Smooth muscle cell (in vitro differentiated cells): ENCODE data around the gene SLC7A7. TPM values are rescaled to one million over a fixed set of nuclear protein-coding genes. Genes with fewer than 3 reads are reported as not detected.
A peak's percentile ranks its signal among the peaks of the same experiment; 100 is the strongest.

ENCODE experiments used
- DNase-seq: peaks from one replicate; lab custom pipeline; 2025; ENCODE audit not compliant: unreplicated experiment; lab: John Stamatoyannopoulos, UW
- H2AFZ ChIP-seq: fragments of 200-600 bp; sonication (generic); 2 replicates; pipeline ENCODE4 v1.6.0; 2016; ENCODE audit warnings: antibody characterized with exemption, low read depth, mild to moderate bottlenecking
- H3F3A ChIP-seq: fragments of 200-600 bp; sonication (generic); 2 replicates; pipeline ENCODE4 v1.6.0; 2017; ENCODE audit warnings: antibody characterized with exemption, low read depth
- H3K27ac ChIP-seq: fragments of 200-600 bp; sonication (generic); 2 replicates; pipeline ENCODE4 v1.5.1; 2016; ENCODE audit warnings: low read depth, mild to moderate bottlenecking
- H3K27me3 ChIP-seq: fragments of 200-600 bp; sonication (generic); 2 replicates; pipeline ENCODE4 v1.6.1; 2016; ENCODE audit warnings: low read depth, mild to moderate bottlenecking
- H3K36me3 ChIP-seq: fragments of 200-600 bp; sonication (generic); 2 replicates; pipeline ENCODE4 v1.5.1; 2016; ENCODE audit warnings: low read depth
- H3K4me1 ChIP-seq: fragments of 200-600 bp; sonication (generic); 2 replicates; pipeline ENCODE4 v1.5.1; 2016; ENCODE audit warnings: low read depth
- H3K4me2 ChIP-seq: fragments of 200-600 bp; sonication (generic); 2 replicates; pipeline ENCODE4 v1.6.0; 2016; ENCODE audit warnings: mild to moderate bottlenecking
- H3K4me3 ChIP-seq: fragments of 200-600 bp; sonication (generic); 2 replicates; pipeline ENCODE4 v1.5.1; 2016; ENCODE audit warnings: mild to moderate bottlenecking
- H3K79me2 ChIP-seq: fragments of 200-600 bp; sonication (generic); 2 replicates; pipeline ENCODE4 v1.6.0; 2016; ENCODE audit warnings: low read depth, mild to moderate bottlenecking
- H3K9ac ChIP-seq: fragments of 200-600 bp; sonication (generic); 2 replicates; pipeline ENCODE4 v1.6.0; 2016; ENCODE audit warnings: low read depth
- H3K9me3 ChIP-seq: fragments of 200-600 bp; sonication (generic); replicated peaks from 2 replicates; pipeline ENCODE4 v1.5.1; 2016; ENCODE audit warnings: low read depth
- H4K20me1 ChIP-seq: fragments of 200-600 bp; sonication (generic); 2 replicates; pipeline ENCODE4 v1.6.0; 2016; ENCODE audit warnings: low read depth
- CTCF ChIP-seq: fragments of 200-600 bp; sonication (generic); IDR thresholded peaks from 2 replicates; pipeline ENCODE4 v1.5.1; 2017; ENCODE audit warnings: borderline replicate concordance, mild to moderate bottlenecking, antibody characterized with exemption; ENCODE audit not compliant: insufficient read depth, poor library complexity, severe bottlenecking
- WGBS: methylation state at CpG from one replicate; pipeline ENCODE4 v1.1.7; 2016; ENCODE audit warnings: low lambda C conversion rate; 5-methylcytosine and 5-hydroxymethylcytosine counted together
- polyA plus RNA-seq: library from polyadenylated mRNA; unstranded; fragments of >200 nt; fragmentation: Nextera tagmentation; extraction: Ambion mirVana; gene quantifications from 2 replicates; pipeline ENCODE4 v1.2.1, GENCODE V29; 2016
- total RNA-seq: library from RNA; depleted of rRNA; stranded (reverse); fragments of >200 nt; gene quantifications from 2 replicates; pipeline ENCODE4 v1.2.3, GENCODE V29; 2014

Gene SLC7A7
- total and polyA plus RNA-seq, 2 experiments from 2014 or later = 10.0 to 18.5 TPM

GRCh38 chr14:22848351-22849164 lies 33.3 kb upstream of the SLC7A7 start:
- Histone ChIP-seq H3F3A (peaks cover 57% of the 10 kb centered on the region), H2AFZ (no peak overlapping the region), H3K4me2 (peak overlapping the region; percentile 77), H3K27me3 (no peaks in the 10 kb centered on the region), H3K4me3 (no peak overlapping the region), H3K9me3 (no peaks in the 10 kb centered on the region), H3K27ac (peak overlapping the region; percentile 100), H3K9ac (peak overlapping the region; percentile 91), H3K79me2 (peaks cover 12% of the 10 kb centered on the region), H3K36me3 (no peaks in the 10 kb centered on the region), H3K4me1 (peaks cover 28% of the 10 kb centered on the region), H4K20me1 (peaks cover 17% of the 10 kb centered on the region)
- WGBS = 19% methylated on average over 10 of the region's 12 CpGs
- no peak for TF ChIP-seq CTCF
- DNase-seq = peak; percentile 55

DNA sequence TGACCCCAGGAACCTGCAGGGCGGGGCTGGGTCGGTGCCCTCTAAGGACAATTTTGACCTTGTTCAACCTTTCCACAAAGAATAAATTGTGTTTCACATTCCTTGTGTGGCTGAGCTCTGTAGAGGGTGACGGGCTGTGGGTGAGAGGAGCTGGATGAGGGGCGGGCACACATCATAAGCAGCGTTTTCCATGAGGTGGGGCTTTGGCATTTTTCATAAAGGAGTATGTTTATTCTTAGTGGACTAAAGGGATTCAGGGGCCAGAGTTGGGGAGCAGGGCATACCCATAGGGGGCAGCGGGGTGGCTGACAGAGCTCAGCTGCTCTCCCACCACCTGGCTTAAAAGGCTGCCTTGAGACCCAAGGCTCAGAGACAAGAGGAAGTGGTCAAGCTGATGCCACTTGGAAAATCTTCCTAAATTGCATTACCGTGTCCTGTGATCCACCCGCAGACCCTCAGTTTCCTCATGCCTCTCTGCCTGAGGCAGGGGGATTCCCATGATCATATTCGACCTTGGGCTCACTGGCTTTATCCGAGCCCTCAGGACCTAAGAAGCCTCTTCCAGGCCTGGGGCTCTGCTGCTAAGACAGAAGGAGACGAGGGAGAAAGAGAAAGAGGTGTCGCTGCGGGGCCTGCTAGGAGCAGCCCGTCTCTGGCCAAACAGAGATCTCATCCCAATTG lies 32.6 kb upstream of the SLC7A7 start:
- DNase-seq = no peak
- WGBS = 32% methylated on average over 14 of the region's 14 CpGs
- Histone ChIP-seq H3K4me3 (no peak overlapping the region), H4K20me1 (peaks cover 22% of the 10 kb centered on the region), H3K4me1 (peaks cover 27% of the 10 kb centered on the region), H3K36me3 (no peaks in the 10 kb centered on the region), H3K27me3 (no peaks in the 10 kb centered on the region), H3K9ac (peak overlapping the region; percentile 91), H2AFZ (no peak overlapping the region), H3K9me3 (no peaks in the 10 kb centered on the region), H3F3A (peaks cover 64% of the 10 kb centered on the region), H3K4me2 (peak overlapping the region; percentile 77), H3K27ac (peak overlapping the region; percentile 100), H3K79me2 (peaks cover 19% of the 10 kb centered on the region)
- peak; percentile 9 for TF ChIP-seq CTCF

- Histone ChIP-seq H4K20me1 (peaks cover 31% of the 10 kb centered on the region), H3K9me3 (no peaks in the 10 kb centered on the region), H3K36me3 (no peaks in the 10 kb centered on the region), H3K27ac (peak overlapping the region; percentile 100), H3K4me2 (peak overlapping the region; percentile 46), H3K9ac (peak overlapping the region; percentile 80), H3F3A (peaks cover 67% of the 10 kb centered on the region), H3K4me1 (peaks cover 24% of the 10 kb centered on the region), H3K79me2 (peaks cover 28% of the 10 kb centered on the region), H3K4me3 (no peak overlapping the region), H3K27me3 (no peaks in the 10 kb centered on the region), H2AFZ (no peak overlapping the region)
- WGBS = 86% methylated on average over 10 of the region's 11 CpGs
- TF ChIP-seq CTCF = no peak
- no peak for DNase-seq
These were observed 31.6 kb upstream of the SLC7A7 start for GRCh38 chr14:22846811-22847307.
